ENCODE results near the gene IQSEC1.

Gene IQSEC1

DNA sequence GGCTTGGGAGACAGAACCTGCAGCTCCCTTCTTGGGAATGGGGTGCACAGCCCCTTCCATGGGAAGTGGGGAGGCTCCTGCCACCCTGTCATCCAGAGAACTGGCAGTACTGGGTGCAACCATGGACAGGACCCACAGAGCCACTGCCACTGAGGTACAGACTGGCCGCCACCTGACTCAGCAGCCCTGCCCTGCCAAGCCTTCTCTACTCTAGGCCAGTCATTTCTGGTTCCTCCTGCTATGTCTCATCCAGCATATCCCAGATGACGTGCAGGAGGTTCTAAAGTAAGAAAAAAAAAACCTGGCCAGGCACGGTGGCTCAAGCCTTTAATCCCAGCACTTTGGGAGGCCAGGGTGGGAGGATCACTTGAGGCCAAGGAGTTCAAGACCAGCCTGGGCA, 155.0 kb downstream of the IQSEC1 start:
- DNase-seq (ENCODE audit: low read depth), result no peak
- TF ChIP-seq, protein P1, sequence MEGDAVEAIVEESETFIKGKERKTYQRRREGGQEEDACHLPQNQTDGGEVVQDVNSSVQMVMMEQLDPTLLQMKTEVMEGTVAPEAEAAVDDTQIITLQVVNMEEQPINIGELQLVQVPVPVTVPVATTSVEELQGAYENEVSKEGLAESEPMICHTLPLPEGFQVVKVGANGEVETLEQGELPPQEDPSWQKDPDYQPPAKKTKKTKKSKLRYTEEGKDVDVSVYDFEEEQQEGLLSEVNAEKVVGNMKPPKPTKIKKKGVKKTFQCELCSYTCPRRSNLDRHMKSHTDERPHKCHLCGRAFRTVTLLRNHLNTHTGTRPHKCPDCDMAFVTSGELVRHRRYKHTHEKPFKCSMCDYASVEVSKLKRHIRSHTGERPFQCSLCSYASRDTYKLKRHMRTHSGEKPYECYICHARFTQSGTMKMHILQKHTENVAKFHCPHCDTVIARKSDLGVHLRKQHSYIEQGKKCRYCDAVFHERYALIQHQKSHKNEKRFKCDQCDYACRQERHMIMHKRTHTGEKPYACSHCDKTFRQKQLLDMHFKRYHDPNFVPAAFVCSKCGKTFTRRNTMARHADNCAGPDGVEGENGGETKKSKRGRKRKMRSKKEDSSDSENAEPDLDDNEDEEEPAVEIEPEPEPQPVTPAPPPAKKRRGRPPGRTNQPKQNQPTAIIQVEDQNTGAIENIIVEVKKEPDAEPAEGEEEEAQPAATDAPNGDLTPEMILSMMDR (IDR thresholded peaks at IDR 0.05; ENCODE audit: low read depth, low read length), result no peak
- TF ChIP-seq, protein P2, sequence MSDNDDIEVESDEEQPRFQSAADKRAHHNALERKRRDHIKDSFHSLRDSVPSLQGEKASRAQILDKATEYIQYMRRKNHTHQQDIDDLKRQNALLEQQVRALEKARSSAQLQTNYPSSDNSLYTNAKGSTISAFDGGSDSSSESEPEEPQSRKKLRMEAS (IDR thresholded peaks at IDR 0.05; ENCODE audit: low read depth, low read length), result no peak
- TF ChIP-seq MYC (IDR thresholded peaks at IDR 0.05; ENCODE audit: low read depth, low read length) (no peak), POLR2A (IDR thresholded peaks at IDR 0.05; ENCODE audit: extremely low read depth, insufficient read length) (no peak)
- no peak overlapping the region for H3K4me3 ChIP-seq (ENCODE audit: low read depth, low read length)

DNA sequence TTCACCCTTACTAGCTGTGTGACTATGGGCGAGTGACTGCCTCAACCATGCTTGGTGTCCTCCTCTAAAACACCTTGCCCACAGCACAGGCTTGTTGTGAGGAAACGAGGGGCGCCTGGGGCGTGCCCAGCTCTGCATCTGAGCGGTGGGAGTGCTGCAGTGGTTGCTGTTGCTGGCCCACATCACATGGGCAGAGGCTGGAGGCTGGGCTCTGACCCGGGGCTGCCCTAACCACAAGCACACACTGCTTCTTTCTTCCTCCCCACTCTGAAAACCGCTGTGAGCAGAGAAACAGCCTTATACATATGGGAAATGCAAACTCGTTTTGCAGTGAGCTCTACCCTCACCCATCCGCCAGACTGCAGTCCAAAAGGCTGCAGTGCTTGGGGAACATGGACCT, 157.1 kb downstream of the IQSEC1 start:
- peak; percentile 93 for DNase-seq (ENCODE audit: low read depth)
- TF ChIP-seq, protein P2 (IDR thresholded peaks at IDR 0.05; ENCODE audit: low read depth, low read length), result peak; percentile 76; the same call in 1 of the 2 replicates
- TF ChIP-seq POLR2A (IDR thresholded peaks at IDR 0.05; ENCODE audit: extremely low read depth, insufficient read length), result no peak
- peak; percentile 68 for TF ChIP-seq MYC (IDR thresholded peaks at IDR 0.05; ENCODE audit: low read depth, low read length)
- TF ChIP-seq, protein P1 (IDR thresholded peaks at IDR 0.05; ENCODE audit: low read depth, low read length), result no peak
- no peak overlapping the region for H3K4me3 ChIP-seq (ENCODE audit: low read depth, low read length)

DNA sequence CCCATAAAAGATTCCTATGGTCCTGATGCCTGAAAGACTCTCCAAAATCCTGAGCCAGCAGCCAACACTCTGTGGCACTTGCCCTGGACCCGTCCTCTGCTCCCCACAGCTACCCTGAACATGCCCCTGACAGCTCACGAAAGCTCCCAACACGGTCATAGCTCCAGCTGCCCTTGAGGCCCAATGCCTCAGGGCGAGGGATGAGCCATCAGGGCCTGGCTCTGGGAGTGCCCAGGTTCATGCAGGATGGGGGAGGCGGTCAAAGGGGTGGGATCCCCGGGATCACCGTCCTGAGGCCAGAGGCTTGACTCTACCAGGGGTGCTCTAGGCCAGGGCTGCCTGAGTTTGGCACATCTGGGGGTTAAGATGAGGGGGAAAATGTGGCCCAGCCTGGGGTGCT, 159.1 kb downstream of the IQSEC1 start:
- H3K4me3 ChIP-seq (ENCODE audit: low read depth, low read length), result no peak overlapping the region
- no peak for DNase-seq (ENCODE audit: low read depth)
- TF ChIP-seq, protein P1 (IDR thresholded peaks at IDR 0.05; ENCODE audit: low read depth, low read length), result no peak
- TF ChIP-seq POLR2A (IDR thresholded peaks at IDR 0.05; ENCODE audit: extremely low read depth, insufficient read length) (no peak), MYC (IDR thresholded peaks at IDR 0.05; ENCODE audit: low read depth, low read length) (no peak)
- TF ChIP-seq, protein P2 (IDR thresholded peaks at IDR 0.05; ENCODE audit: low read depth, low read length), result no peak

DNA sequence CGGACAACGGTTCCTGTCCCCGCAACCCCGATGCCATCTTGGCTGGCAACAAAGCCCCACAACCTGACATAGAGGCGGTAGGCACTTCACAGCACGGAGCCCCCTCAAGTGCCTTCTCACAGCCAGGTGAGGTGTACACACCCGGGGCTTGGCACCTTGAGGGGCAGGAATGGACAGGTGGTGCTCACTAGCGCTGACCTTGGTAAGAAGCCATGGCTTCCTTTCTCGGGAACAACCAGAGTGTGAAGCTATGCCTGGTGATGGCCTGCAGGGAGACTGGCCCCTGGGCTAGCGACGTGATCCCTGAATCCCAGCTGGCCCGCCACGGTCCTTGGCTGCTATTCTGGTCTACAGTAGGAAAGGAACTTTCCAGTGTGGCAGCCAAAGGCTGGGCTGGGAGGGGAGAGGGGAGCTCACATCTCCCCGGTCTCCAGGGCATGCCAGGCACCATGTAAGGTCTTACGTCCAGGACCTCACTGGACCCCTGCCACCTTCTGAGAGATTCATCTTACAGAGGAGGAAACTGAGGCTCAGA, 161.3 kb downstream of the IQSEC1 start:
- no peak overlapping the region for H3K4me3 ChIP-seq (ENCODE audit: low read depth, low read length)
- TF ChIP-seq MYC (IDR thresholded peaks at IDR 0.05; ENCODE audit: low read depth, low read length) (no peak), POLR2A (IDR thresholded peaks at IDR 0.05; ENCODE audit: extremely low read depth, insufficient read length) (no peak)
- TF ChIP-seq, protein P2 (IDR thresholded peaks at IDR 0.05; ENCODE audit: low read depth, low read length), result no peak
- TF ChIP-seq, protein P1 (IDR thresholded peaks at IDR 0.05; ENCODE audit: low read depth, low read length), result no peak
- no peak for DNase-seq (ENCODE audit: low read depth)

DNA sequence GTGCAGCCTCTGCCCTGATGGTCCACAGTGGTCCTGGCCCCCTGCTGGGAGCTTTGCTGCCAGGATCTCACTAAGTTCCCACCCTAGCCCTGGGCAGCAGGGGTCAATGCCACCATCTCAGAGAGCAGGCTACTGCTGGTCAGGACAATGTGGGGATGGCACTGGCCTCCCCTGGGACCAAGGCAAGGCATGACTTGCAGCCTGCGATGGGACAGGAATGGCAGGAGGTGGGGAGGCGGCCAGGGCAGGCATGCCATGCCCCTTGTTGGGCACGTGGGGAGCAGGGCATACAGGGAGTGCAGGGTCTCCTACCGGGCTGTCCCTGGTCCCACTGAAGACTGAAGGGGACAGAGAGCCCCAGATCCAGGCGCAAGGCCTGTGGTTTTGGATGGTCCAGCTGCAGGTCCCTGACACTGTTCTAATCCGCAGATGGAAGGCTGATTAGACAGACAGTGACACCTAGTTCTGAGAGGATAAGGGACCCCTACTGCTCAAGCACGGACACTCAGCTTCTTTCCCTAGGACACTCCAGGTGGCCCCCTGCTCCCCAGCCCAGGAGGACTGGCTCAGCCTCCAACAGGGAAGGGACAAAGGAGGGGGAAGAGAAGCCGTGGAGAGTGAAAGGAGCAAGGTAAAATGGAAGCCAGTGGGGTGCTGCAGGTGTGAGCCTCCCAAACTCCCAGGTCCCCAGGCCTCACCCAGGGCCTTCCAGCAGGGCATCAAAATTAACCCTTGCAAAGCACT, 162.7 kb downstream of the IQSEC1 start:
- no peak for DNase-seq (ENCODE audit: low read depth)
- TF ChIP-seq MYC (IDR thresholded peaks at IDR 0.05; ENCODE audit: low read depth, low read length), result no peak
- TF ChIP-seq, protein P1 (IDR thresholded peaks at IDR 0.05; ENCODE audit: low read depth, low read length), result no peak
- no peak for TF ChIP-seq POLR2A (IDR thresholded peaks at IDR 0.05; ENCODE audit: extremely low read depth, insufficient read length)
- TF ChIP-seq, protein P2 (IDR thresholded peaks at IDR 0.05; ENCODE audit: low read depth, low read length), result no peak
- no peak overlapping the region for H3K4me3 ChIP-seq (ENCODE audit: low read depth, low read length)
